ENCODE measurements around the gene HM13.
"Not testable (repeated sequence)": the region's sequence is repeated elsewhere in the genome, so short reads cannot be mapped to it uniquely, and the experiment has no call there.

Gene HM13

GRCh38 chr20:31523361-31524283 is 9.4 kb downstream of the HM13 start:
- no peaks in the 10 kb centered on the region for H3K9me3 Mint-ChIP-seq
- H3K36me3 Mint-ChIP-seq = peaks cover 98% of the 10 kb centered on the region
- H3K27ac Mint-ChIP-seq = peak overlapping the region; percentile 32
- peaks cover 37% of the 10 kb centered on the region for H3K4me1 Mint-ChIP-seq
- no peak overlapping the region for H3K4me3 Mint-ChIP-seq
- DNase-seq (ENCODE audit: low spot score in 2 of 2) (no peak), ATAC-seq (no peak)

GRCh38 chr20:31527266-31527665 is 13.0 kb downstream of the HM13 start:
- no peak for DNase-seq (ENCODE audit: low spot score in 2 of 2)
- ATAC-seq = no peak
- Mint-ChIP-seq H3K4me1 (peaks cover 16% of the 10 kb centered on the region), H3K9me3 (no peaks in the 10 kb centered on the region), H3K36me3 (peaks cover 98% of the 10 kb centered on the region), H3K4me3 (no peak overlapping the region), H3K27ac (no peak overlapping the region)

GRCh38 chr20:31535298-31535697 is 21.1 kb downstream of the HM13 start:
- H3K36me3 Mint-ChIP-seq = peaks cover 100% of the 10 kb centered on the region
- ATAC-seq = no peak
- peaks cover 53% of the 10 kb centered on the region for H3K4me1 Mint-ChIP-seq
- H3K9me3 Mint-ChIP-seq = no peaks in the 10 kb centered on the region
- no peak for DNase-seq (ENCODE audit: low spot score in 2 of 2)
- no peak overlapping the region for H3K4me3 Mint-ChIP-seq
- no peak overlapping the region for H3K27ac Mint-ChIP-seq

- Mint-ChIP-seq H3K4me1 (peaks cover 50% of the 10 kb centered on the region), H3K27ac (peak overlapping the region; percentile 40), H3K4me3 (no peak overlapping the region), H3K36me3 (peaks cover 97% of the 10 kb centered on the region), H3K9me3 (no peaks in the 10 kb centered on the region)
- ATAC-seq (no peak), DNase-seq (ENCODE audit: low spot score in 2 of 2) (no peak)
These were observed 22.3 kb downstream of the HM13 start for GRCh38 chr20:31536575-31536974.

GRCh38 chr20:31537116-31537871 is 23.1 kb downstream of the HM13 start:
- Mint-ChIP-seq H3K36me3 (peaks cover 95% of the 10 kb centered on the region), H3K9me3 (no peaks in the 10 kb centered on the region), H3K4me3 (no peak overlapping the region), H3K4me1 (peaks cover 54% of the 10 kb centered on the region), H3K27ac (peak overlapping the region; percentile 40)
- ATAC-seq (no peak), DNase-seq (ENCODE audit: low spot score in 2 of 2) (no peak)

GRCh38 chr20:31537890-31538289 is 23.6 kb downstream of the HM13 start:
- ATAC-seq (no peak), DNase-seq (ENCODE audit: low spot score in 2 of 2) (no peak)
- H3K4me3 Mint-ChIP-seq = no peak overlapping the region
- H3K27ac Mint-ChIP-seq = peak overlapping the region; percentile 40
- H3K9me3 Mint-ChIP-seq = no peaks in the 10 kb centered on the region
- H3K36me3 Mint-ChIP-seq = peaks cover 95% of the 10 kb centered on the region
- peaks cover 54% of the 10 kb centered on the region for H3K4me1 Mint-ChIP-seq

GRCh38 chr20:31538326-31538725 is 24.1 kb downstream of the HM13 start:
- ATAC-seq (peak; percentile 31), DNase-seq (ENCODE audit: low spot score in 2 of 2) (no peak)
- peaks cover 95% of the 10 kb centered on the region for H3K36me3 Mint-ChIP-seq
- peaks cover 55% of the 10 kb centered on the region for H3K4me1 Mint-ChIP-seq
- H3K9me3 Mint-ChIP-seq = no peaks in the 10 kb centered on the region
- H3K4me3 Mint-ChIP-seq = no peak overlapping the region
- peak overlapping the region; percentile 40 for H3K27ac Mint-ChIP-seq

- not testable (repeated sequence) for H3K9me3 Mint-ChIP-seq; DNase-seq (ENCODE audit: low spot score in 2 of 2)
- peaks cover 51% of the 10 kb centered on the region for H3K4me1 Mint-ChIP-seq
These were observed 25.4 kb downstream of the HM13 start for GRCh38 chr20:31539636-31540035.

GRCh38 chr20:31540406-31540805 is 26.2 kb downstream of the HM13 start:
- no peak overlapping the region for H3K4me3 Mint-ChIP-seq
- H3K36me3 Mint-ChIP-seq = peaks cover 93% of the 10 kb centered on the region
- H3K9me3 Mint-ChIP-seq = no peaks in the 10 kb centered on the region
- DNase-seq (ENCODE audit: low spot score in 2 of 2) (no peak), ATAC-seq (no peak)
- H3K4me1 Mint-ChIP-seq = peaks cover 56% of the 10 kb centered on the region
- H3K27ac Mint-ChIP-seq = peak overlapping the region; percentile 54

More at GRCh38 chr20:31539636-31540035, 25.4 kb downstream of the HM13 start:
- H3K36me3 Mint-ChIP-seq = peaks cover 94% of the 10 kb centered on the region
- ATAC-seq, H3K4me3 Mint-ChIP-seq: not testable (repeated sequence)
- H3K27ac Mint-ChIP-seq = peak overlapping the region; percentile 40

GRCh38 chr20:31542201-31542842 is 28.1 kb downstream of the HM13 start:
- Mint-ChIP-seq H3K36me3 (peaks cover 93% of the 10 kb centered on the region), H3K4me3 (peak overlapping the region; percentile 42), H3K27ac (peak overlapping the region; percentile 81), H3K9me3 (no peaks in the 10 kb centered on the region), H3K4me1 (peaks cover 46% of the 10 kb centered on the region)
- DNase-seq (ENCODE audit: low spot score in 2 of 2) (no peak), ATAC-seq (peak; percentile 75)

GRCh38 chr20:31542963-31543362 is 28.7 kb downstream of the HM13 start:
- Mint-ChIP-seq H3K36me3 (peaks cover 93% of the 10 kb centered on the region), H3K4me1 (peaks cover 39% of the 10 kb centered on the region), H3K9me3 (no peaks in the 10 kb centered on the region), H3K4me3 (no peak overlapping the region), H3K27ac (peak overlapping the region; percentile 81)
- DNase-seq (ENCODE audit: low spot score in 2 of 2) = no peak
- no peak for ATAC-seq

GRCh38 chr20:31543966-31544598 is 29.8 kb downstream of the HM13 start:
- H3K36me3 Mint-ChIP-seq = peaks cover 92% of the 10 kb centered on the region
- ATAC-seq = no peak
- H3K4me3 Mint-ChIP-seq = no peak overlapping the region

GRCh38 chr20:31544600-31544999 is 30.4 kb downstream of the HM13 start:
- no peak for ATAC-seq
- Mint-ChIP-seq H3K9me3 (no peaks in the 10 kb centered on the region), H3K4me3 (no peak overlapping the region), H3K27ac (peak overlapping the region; percentile 83), H3K36me3 (peaks cover 92% of the 10 kb centered on the region), H3K4me1 (peaks cover 38% of the 10 kb centered on the region)
- no peak for DNase-seq (ENCODE audit: low spot score in 2 of 2)

More at GRCh38 chr20:31543966-31544598, 29.8 kb downstream of the HM13 start:
- no peak for DNase-seq (ENCODE audit: low spot score in 2 of 2)
- Mint-ChIP-seq H3K27ac (peak overlapping the region; percentile 83), H3K4me1 (peaks cover 41% of the 10 kb centered on the region), H3K9me3 (no peaks in the 10 kb centered on the region)

GRCh38 chr20:31545621-31546040 is 31.4 kb downstream of the HM13 start:
- Mint-ChIP-seq H3K4me1 (peaks cover 38% of the 10 kb centered on the region), H3K36me3 (peaks cover 92% of the 10 kb centered on the region), H3K27ac (peak overlapping the region; percentile 83)
- DNase-seq (ENCODE audit: low spot score in 2 of 2); ATAC-seq; H3K4me3 Mint-ChIP-seq; H3K9me3 Mint-ChIP-seq: not testable (repeated sequence)
